PC-9 (cell line): ENCODE measurements around the gene ADISSP.

Source experiments
- CTCF ChIP-seq: fragments of 200-600 bp; sonication (generic); conservative IDR thresholded peaks from 2 replicates; pipeline ENCODE4 v1.6.1; 2017; ENCODE audit warnings: mixed run types, antibody characterized with exemption, mild to moderate bottlenecking, moderate library complexity
- EZH2 ChIP-seq: fragments of 200-600 bp; sonication (generic); IDR thresholded peaks from 2 replicates; pipeline ENCODE4 v1.8.0; 2017; ENCODE audit warnings: antibody characterized with exemption, low read depth

- TF ChIP-seq EZH2, result no peak
- TF ChIP-seq CTCF, result no peak
Observed at GRCh38 chr20:3815703-3816315, 48.3 kb upstream of the ADISSP start.
